B cell (primary cell): ENCODE measurements around the gene NPTN. TPM values are rescaled to one million over a fixed set of nuclear protein-coding genes. Genes with fewer than 3 reads are reported as not detected.
"Not testable (repeated sequence)": the region's sequence is repeated elsewhere in the genome, so short reads cannot be mapped to it uniquely, and the experiment has no call there.

ENCODE experiments used
- ATAC-seq: fragments of 200-7000 bp; cut with Tn5 transposase; one replicate; pipeline ENCODE4 v1.10.0; 2021; ENCODE audit warnings: low read depth, mild to moderate bottlenecking, moderate number of reproducible peaks, moderate library complexity
- CTCF ChIA-PET: fragments of 350-600 bp; sonication (Branson Sonifier 250); formaldehyde crosslinking; loops from one replicate; lab custom pipeline; 2021; ENCODE audit warnings: antibody characterized with exemption, inconsistent platforms; lab: Charles Lee
- POLR2A ChIA-PET: fragments of 350-600 bp; sonication (Branson Sonifier 250); formaldehyde crosslinking; loops from one replicate; lab custom pipeline; 2021; ENCODE audit warnings: antibody characterized with exemption; lab: Charles Lee
- DNase-seq: peaks from one replicate; pipeline ENCODE4 v3.0.0; 2013
- H2AFZ ChIP-seq: 2 replicates; pipeline ENCODE4 v1.6.1; 2012; ENCODE audit warnings: mild to moderate bottlenecking, low read depth, low read length; ENCODE audit not compliant: insufficient read depth, poor library complexity, severe bottlenecking
- H3K27ac ChIP-seq, 2 donors: 1 replicate in 1 of 2; 2 replicates in 1 of 2; pipeline ENCODE4 v1.5.1; 2012 to 2013; ENCODE audit warnings: low read length in 2 of 2, mild to moderate bottlenecking in 2 of 2, moderate library complexity in 1 of 2
- H3K27me3 ChIP-seq, 4 experiments: fragments of 200-600 bp in 1 of 4; sonication (generic) in 1 of 4; replicated peaks in 1 of 4; 1 replicate in 2 of 4; 2 replicates in 2 of 4; pipeline versions ENCODE4 v1.6.1 to v1.7.0; 2013 to 2016; ENCODE audit warnings: low read length in 3 of 4, mild to moderate bottlenecking in 2 of 4, mixed read lengths in 1 of 4, moderate library complexity in 1 of 4; ENCODE audit not compliant: insufficient read depth in 4 of 4, control insufficient read depth in 3 of 4; ENCODE audit errors: control extremely low read depth in 1 of 4
- H3K36me3 ChIP-seq, 2 experiments: replicated peaks in 1 of 2; 1 replicate in 1 of 2; 2 replicates in 1 of 2; pipeline versions ENCODE4 v1.6.1 to v1.7.1; 2013; ENCODE audit warnings: low read length in 1 of 2; ENCODE audit not compliant: insufficient read depth in 2 of 2, control insufficient read depth in 1 of 2; ENCODE audit errors: control extremely low read depth in 1 of 2, extremely low read depth in 1 of 2
- H3K4me1 ChIP-seq, 2 donors: fragments of 200-600 bp in 1 of 2; sonication (generic) in 1 of 2; 1 replicate in 1 of 2; 2 replicates in 1 of 2; pipeline versions ENCODE4 v1.5.1 to v1.6.1; 2013 to 2017; ENCODE audit warnings: low read length in 2 of 2; ENCODE audit not compliant: control insufficient read depth in 2 of 2, insufficient read depth in 2 of 2
- H3K4me2 ChIP-seq: replicated peaks from 2 replicates; pipeline ENCODE3; 2012; ENCODE audit warnings: mild to moderate bottlenecking, low read depth, low read length; ENCODE audit not compliant: poor library complexity, severe bottlenecking
- H3K4me3 ChIP-seq, 5 experiments: fragments of 200-600 bp in 1 of 5; sonication (generic) in 1 of 5; 1 replicate in 3 of 5; 2 replicates in 2 of 5; pipeline versions ENCODE4 v1.5.1 to v1.7.0; 2011 to 2016; ENCODE audit warnings: low read length in 4 of 5, mild to moderate bottlenecking in 4 of 5, low read depth in 2 of 5, control low read depth in 1 of 5, moderate library complexity in 1 of 5; ENCODE audit not compliant: insufficient read depth in 1 of 5; ENCODE audit errors: control extremely low read depth in 1 of 5, extremely low read depth in 1 of 5
- H3K79me2 ChIP-seq: fragments of 200-600 bp; sonication (generic); one replicate; pipeline ENCODE4 v1.6.0; 2016; ENCODE audit warnings: low read length; ENCODE audit not compliant: control insufficient read depth, insufficient read depth
- H3K9ac ChIP-seq: fragments of 200-600 bp; sonication (generic); 2 replicates; pipeline ENCODE4 v1.6.1; 2017; ENCODE audit warnings: mild to moderate bottlenecking, low read length, moderate library complexity
- H3K9me3 ChIP-seq, 3 donors: one replicate each; pipeline versions ENCODE4 v1.6.1 to v1.7.1; 2013; ENCODE audit warnings: low read length in 2 of 3; ENCODE audit not compliant: control insufficient read depth in 2 of 3, insufficient read depth in 1 of 3; ENCODE audit errors: control extremely low read depth in 1 of 3
- H4K20me1 ChIP-seq: 2 replicates; pipeline ENCODE4 v1.6.0; 2012; ENCODE audit warnings: mild to moderate bottlenecking, low read length; ENCODE audit not compliant: insufficient read depth, control insufficient read depth, poor library complexity, severe bottlenecking
- H3K27ac Mint-ChIP-seq: one replicate; pipeline ENCODE4 v1.8.0; 2021; ENCODE audit warnings: mixed read lengths
- H3K27me3 Mint-ChIP-seq: one replicate; pipeline ENCODE4 v1.8.0; 2021; ENCODE audit warnings: mixed read lengths
- H3K4me1 Mint-ChIP-seq: one replicate; pipeline ENCODE4 v1.8.0; 2021; ENCODE audit warnings: mixed read lengths
- H3K4me3 Mint-ChIP-seq: one replicate; pipeline ENCODE4 v1.8.0; 2021; ENCODE audit warnings: mixed read lengths
- H3K9me3 Mint-ChIP-seq: one replicate; pipeline ENCODE4 v1.8.0; 2022; ENCODE audit warnings: mixed read lengths; ENCODE audit not compliant: insufficient read depth
- CTCF ChIP-seq: fragments of 200-600 bp; IDR thresholded peaks from one replicate; pipeline ENCODE4 v1.8.0; 2022; ENCODE audit warnings: antibody characterized with exemption, mild to moderate bottlenecking
- EZH2 ChIP-seq: IDR thresholded peaks from 2 replicates; pipeline ENCODE4 v1.6.1; 2012; ENCODE audit warnings: borderline replicate concordance, low read depth, mild to moderate bottlenecking, moderate library complexity, low read length; ENCODE audit not compliant: insufficient read depth, poor library complexity, severe bottlenecking
- WGBS: methylation state at CpG from one replicate; pipeline ENCODE4 v1.1.5; 2013; ENCODE audit warnings: missing lambda C conversion rate; ENCODE audit not compliant: insufficient coverage; 5-methylcytosine and 5-hydroxymethylcytosine counted together
- intact Hi-C: fragments of 100-400 bp; cut with micrococcal nuclease; formaldehyde crosslinking; loops from one replicate; pipeline ENCODE4 v1.10.0; 2022
- polyA plus RNA-seq: library from polyadenylated mRNA; depleted of rRNA; stranded (reverse); fragments of >200 nt; gene quantifications from 2 replicates; pipeline ENCODE4 v1.2.3, GENCODE V29; 2012
- total RNA-seq, 2 donors: library from RNA; stranded (reverse); fragments of 120-200 nt in 1 of 2; gene quantifications; 1 replicate in 1 of 2; 2 replicates in 1 of 2; pipeline versions ENCODE4 v1.2.3 to v1.2.4, GENCODE V29; 2013 to 2022

NPTN gene
- total and polyA plus RNA-seq, 2 donors (not counting 1 experiment from before 2014, with no cell fraction given), result 23.5 to 40.5 TPM

- no peak for DNase-seq
- POLR2A ChIA-PET, result no interaction called here
- Histone ChIP-seq H3K9ac (no peak overlapping the region), H3K79me2 (no peaks in the 10 kb centered on the region), H3K27ac (no peak overlapping the region), H4K20me1 (no peaks in the 10 kb centered on the region), H3K4me2 (no peak overlapping the region), H3K4me1 (no peaks in the 10 kb centered on the region), H3K27me3 (no peaks in the 10 kb centered on the region), H3K9me3 (no peaks in the 10 kb centered on the region), H3K4me3 (no peak overlapping the region), H3K36me3 (no peaks in the 10 kb centered on the region), H2AFZ (no peak overlapping the region)
- Mint-ChIP-seq H3K4me3 (no peak overlapping the region), H3K4me1 (no peaks in the 10 kb centered on the region), H3K9me3 (no peaks in the 10 kb centered on the region), H3K27ac (no peak overlapping the region), H3K27me3 (no peaks in the 10 kb centered on the region)
- ATAC-seq, result no peak
- TF ChIP-seq EZH2, result no peak
- TF ChIP-seq CTCF, result no peak
- intact Hi-C loops, result no loop called here
- CTCF ChIA-PET, result no interaction called here
These were observed 83.0 kb downstream of the NPTN start for GRCh38 chr15:73550190-73550589.

GRCh38 chr15:73548925-73549324, 84.3 kb downstream of the NPTN start:
- H3K27ac ChIP-seq, DNase-seq, intact Hi-C loops, H3K27me3 ChIP-seq, H3K4me1 Mint-ChIP-seq, H3K27me3 Mint-ChIP-seq, H3K79me2 ChIP-seq, POLR2A ChIA-PET, H4K20me1 ChIP-seq, H3K36me3 ChIP-seq, H3K4me3 Mint-ChIP-seq, H3K27ac Mint-ChIP-seq, H3K4me1 ChIP-seq, H2AFZ ChIP-seq, H3K9ac ChIP-seq, ATAC-seq, H3K9me3 ChIP-seq, H3K4me2 ChIP-seq, H3K4me3 ChIP-seq, H3K9me3 Mint-ChIP-seq: not testable (repeated sequence)
- CTCF ChIA-PET, result interaction anchor here (1.2 kb wide), 1 partner anchor 12 kb away, joined by 3 read pairs; no protein-coding TSS in a partner anchor
- WGBS, result no CpG with 5 or more reads among the region's 3 CpGs
